ENCODE data around the gene BTBD9.

The BTBD9 gene

DNA sequence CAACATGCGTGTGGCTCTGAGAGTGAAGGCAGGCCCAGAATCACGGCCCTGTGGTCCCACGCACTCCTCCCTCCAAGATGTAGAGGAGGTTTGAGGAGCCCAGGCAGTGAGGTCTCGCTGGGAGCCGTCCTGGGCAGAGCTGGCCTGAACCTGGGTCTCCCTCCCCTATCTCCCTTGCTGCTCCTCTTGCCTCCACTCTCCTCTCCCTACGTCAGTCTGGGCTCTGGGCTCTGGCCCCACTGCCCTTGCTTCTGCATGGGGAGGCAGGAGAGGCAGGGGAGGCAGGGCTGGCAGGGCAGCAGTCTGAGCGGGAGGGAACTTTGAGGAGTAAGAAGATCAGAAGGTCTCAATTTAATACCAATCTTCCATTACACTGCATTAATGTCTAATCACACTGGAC lies 445.1 kb downstream of the BTBD9 start:
- Histone ChIP-seq H3K4me3 (ENCODE audit: low read length) (no peak overlapping the region), H3K27me3 (ENCODE audit: control insufficient read depth, insufficient read depth, low read length) (no peaks in the 10 kb centered on the region), H3K9me3 (ENCODE audit: control insufficient read depth, low read depth, low read length) (no peaks in the 10 kb centered on the region), H3K4me1 (ENCODE audit: control insufficient read depth, low read depth, low read length) (peaks cover 22% of the 10 kb centered on the region), H3K27ac (ENCODE audit: low read length) (no peak overlapping the region), H3K36me3 (ENCODE audit: control insufficient read depth, low read depth, low read length) (no peaks in the 10 kb centered on the region), H3K9ac (ENCODE audit: low read length) (no peak overlapping the region)

DNA sequence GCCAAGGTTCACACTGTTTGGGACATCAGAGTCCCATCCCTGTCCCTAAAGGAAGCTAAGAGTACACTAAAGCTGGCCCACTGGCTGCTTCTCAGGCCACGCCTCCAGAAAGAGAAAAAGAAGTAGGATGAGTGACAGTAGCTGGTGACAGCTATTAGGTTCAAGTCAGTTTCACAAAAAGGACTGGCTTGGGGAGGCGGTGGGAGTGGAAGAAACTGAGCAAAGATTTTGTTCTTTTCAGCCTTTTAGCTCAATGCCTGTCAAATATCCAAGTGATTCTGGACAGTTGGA lies 445.5 kb downstream of the BTBD9 start:
- no peak overlapping the region for H3K4me3 ChIP-seq (ENCODE audit: low read length)
- H3K27ac ChIP-seq (ENCODE audit: low read length): no peak overlapping the region
- no peaks in the 10 kb centered on the region for H3K27me3 ChIP-seq (ENCODE audit: control insufficient read depth, insufficient read depth, low read length)
- peaks cover 22% of the 10 kb centered on the region for H3K4me1 ChIP-seq (ENCODE audit: control insufficient read depth, low read depth, low read length)
- no peaks in the 10 kb centered on the region for H3K9me3 ChIP-seq (ENCODE audit: control insufficient read depth, low read depth, low read length)
- no peak overlapping the region for H3K9ac ChIP-seq (ENCODE audit: low read length)
- no peaks in the 10 kb centered on the region for H3K36me3 ChIP-seq (ENCODE audit: control insufficient read depth, low read depth, low read length)

DNA sequence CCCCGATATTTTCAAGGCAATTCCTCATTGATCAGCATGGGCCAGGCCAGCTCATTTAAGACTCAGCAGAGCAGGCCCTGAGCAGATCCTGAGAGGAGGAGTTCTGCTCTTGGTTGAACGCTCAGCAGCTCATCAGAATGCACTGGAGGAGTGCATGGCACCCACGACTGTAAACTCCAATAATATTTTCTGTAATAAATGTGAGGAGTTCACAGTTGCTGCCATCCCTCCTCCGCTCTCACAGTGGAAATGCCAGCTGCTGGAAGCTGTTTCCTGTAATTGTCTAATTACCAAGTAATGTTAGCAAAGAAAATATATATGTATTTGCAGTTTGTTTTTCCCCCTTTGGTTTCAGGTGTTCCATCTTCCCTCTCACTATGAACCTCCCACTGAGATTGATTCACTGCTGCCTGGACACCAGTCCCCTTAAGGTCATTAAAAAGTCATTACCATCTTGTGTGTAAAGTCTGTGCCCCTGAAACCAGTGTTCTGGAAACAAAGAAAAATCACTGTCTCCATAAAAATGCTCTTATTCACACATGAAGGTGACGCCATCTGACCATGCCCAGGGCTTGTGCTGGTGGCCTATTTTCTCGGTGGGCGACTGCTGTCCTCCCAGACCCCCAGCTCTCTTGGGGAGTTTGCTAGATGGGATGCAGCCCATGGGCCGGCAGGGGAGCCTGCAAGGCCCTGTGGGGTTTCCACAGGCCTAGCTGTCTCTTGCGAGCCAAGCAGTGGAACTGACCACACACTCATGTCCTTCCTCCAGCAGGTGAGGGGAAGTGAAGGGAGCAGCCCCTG lies 446.0 kb downstream of the BTBD9 start:
- Histone ChIP-seq H3K9me3 (ENCODE audit: control insufficient read depth, low read depth, low read length) (no peaks in the 10 kb centered on the region), H3K9ac (ENCODE audit: low read length) (no peak overlapping the region), H3K36me3 (ENCODE audit: control insufficient read depth, low read depth, low read length) (no peaks in the 10 kb centered on the region), H3K4me3 (ENCODE audit: low read length) (no peak overlapping the region), H3K27me3 (ENCODE audit: control insufficient read depth, insufficient read depth, low read length) (no peaks in the 10 kb centered on the region), H3K4me1 (ENCODE audit: control insufficient read depth, low read depth, low read length) (peaks cover 22% of the 10 kb centered on the region), H3K27ac (ENCODE audit: low read length) (no peak overlapping the region)

DNA sequence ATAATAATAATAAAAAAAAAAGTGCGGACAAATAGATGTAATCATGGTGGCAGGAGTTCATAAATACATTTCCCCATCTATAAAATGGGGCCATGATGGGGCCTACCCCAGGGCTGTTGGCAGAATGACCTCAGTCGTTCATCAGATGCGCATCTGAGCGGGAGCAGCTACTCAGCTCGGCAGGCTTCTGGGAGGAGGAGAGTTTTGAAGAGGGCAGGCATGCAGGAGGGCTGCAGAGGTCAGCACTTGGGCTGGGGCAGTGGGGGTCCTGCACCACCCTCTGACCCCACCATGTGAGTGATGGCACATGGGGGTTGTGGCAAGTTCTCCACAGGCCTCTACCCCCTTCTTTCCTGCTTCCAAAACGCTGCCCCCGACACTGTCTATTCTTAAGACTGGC lies 446.7 kb downstream of the BTBD9 start:
- Histone ChIP-seq H3K9me3 (ENCODE audit: control insufficient read depth, low read depth, low read length) (no peaks in the 10 kb centered on the region), H3K4me3 (ENCODE audit: low read length) (no peak overlapping the region), H3K27me3 (ENCODE audit: control insufficient read depth, insufficient read depth, low read length) (no peaks in the 10 kb centered on the region), H3K9ac (ENCODE audit: low read length) (no peak overlapping the region), H3K4me1 (ENCODE audit: control insufficient read depth, low read depth, low read length) (peaks cover 22% of the 10 kb centered on the region), H3K27ac (ENCODE audit: low read length) (no peak overlapping the region), H3K36me3 (ENCODE audit: control insufficient read depth, low read depth, low read length) (no peaks in the 10 kb centered on the region)

DNA sequence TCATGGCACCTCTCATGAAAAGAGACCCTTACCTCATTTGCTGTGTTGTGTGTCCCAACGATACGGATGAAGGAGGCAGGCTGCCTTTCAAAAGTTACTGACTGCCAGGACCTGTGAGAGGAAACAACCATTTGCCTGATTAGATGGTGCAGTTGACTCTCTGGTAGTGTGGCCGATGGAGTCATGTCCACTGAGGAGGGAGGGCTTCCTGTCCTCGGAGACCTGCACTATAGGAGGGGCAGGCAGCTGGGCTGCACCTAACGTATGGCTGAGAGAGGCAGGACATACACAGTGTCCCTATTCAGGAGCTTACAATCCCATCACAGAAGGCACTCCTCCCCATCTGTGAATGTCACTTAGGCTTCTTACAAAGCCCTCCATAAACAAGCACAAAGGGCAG lies 447.2 kb downstream of the BTBD9 start:
- H3K27me3 ChIP-seq (ENCODE audit: control insufficient read depth, insufficient read depth, low read length): no peaks in the 10 kb centered on the region
- no peaks in the 10 kb centered on the region for H3K36me3 ChIP-seq (ENCODE audit: control insufficient read depth, low read depth, low read length)
- H3K9ac ChIP-seq (ENCODE audit: low read length): no peak overlapping the region
- H3K4me3 ChIP-seq (ENCODE audit: low read length): no peak overlapping the region
- H3K27ac ChIP-seq (ENCODE audit: low read length): no peak overlapping the region
- H3K9me3 ChIP-seq (ENCODE audit: control insufficient read depth, low read depth, low read length): no peaks in the 10 kb centered on the region
- H3K4me1 ChIP-seq (ENCODE audit: control insufficient read depth, low read depth, low read length): peaks cover 26% of the 10 kb centered on the region

DNA sequence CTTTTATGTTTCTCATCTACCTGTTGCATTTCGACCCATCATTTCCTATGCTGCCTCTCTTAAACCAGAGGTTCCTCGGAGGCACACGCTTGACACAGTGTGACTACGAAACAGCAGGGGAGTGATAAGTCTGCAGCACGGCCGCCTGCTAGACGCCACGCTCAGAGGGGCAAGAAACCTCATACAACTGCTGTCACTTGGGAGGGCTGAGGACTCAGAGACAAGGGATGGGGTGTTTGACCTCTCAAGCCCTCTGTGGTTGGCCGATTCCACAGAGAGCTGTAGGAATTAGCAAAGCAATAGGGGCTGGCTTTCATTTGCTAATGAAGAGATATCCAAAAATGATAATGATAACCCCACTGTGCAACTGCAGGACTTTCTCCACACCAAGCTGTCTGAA lies 447.7 kb downstream of the BTBD9 start:
- Histone ChIP-seq H3K9me3 (ENCODE audit: control insufficient read depth, low read depth, low read length) (no peaks in the 10 kb centered on the region), H3K36me3 (ENCODE audit: control insufficient read depth, low read depth, low read length) (no peaks in the 10 kb centered on the region), H3K27ac (ENCODE audit: low read length) (no peak overlapping the region), H3K4me3 (ENCODE audit: low read length) (no peak overlapping the region), H3K9ac (ENCODE audit: low read length) (no peak overlapping the region), H3K4me1 (ENCODE audit: control insufficient read depth, low read depth, low read length) (peaks cover 30% of the 10 kb centered on the region), H3K27me3 (ENCODE audit: control insufficient read depth, insufficient read depth, low read length) (no peaks in the 10 kb centered on the region)

DNA sequence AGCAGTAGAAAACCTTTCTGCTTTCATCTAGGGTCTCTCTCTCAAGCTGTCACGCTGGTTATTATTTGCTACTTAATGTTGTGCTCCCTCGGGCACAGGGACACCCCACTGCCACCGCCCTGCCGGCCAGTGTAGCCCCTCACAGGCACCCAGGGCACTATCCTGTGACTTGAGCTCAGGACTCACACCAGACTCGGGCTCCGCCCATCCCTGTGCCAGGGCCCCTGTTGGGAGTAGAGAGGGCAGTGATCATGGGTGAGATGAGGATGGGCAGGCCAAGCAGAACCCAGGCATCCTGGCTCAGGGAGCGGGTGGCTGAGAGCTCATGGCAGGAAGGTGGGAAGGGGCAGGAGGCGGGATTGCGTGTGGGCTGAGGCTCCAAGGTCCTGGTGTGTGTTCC lies 448.3 kb downstream of the BTBD9 start:
- Histone ChIP-seq H3K4me1 (ENCODE audit: control insufficient read depth, low read depth, low read length) (peaks cover 30% of the 10 kb centered on the region), H3K36me3 (ENCODE audit: control insufficient read depth, low read depth, low read length) (no peaks in the 10 kb centered on the region), H3K9ac (ENCODE audit: low read length) (no peak overlapping the region), H3K9me3 (ENCODE audit: control insufficient read depth, low read depth, low read length) (no peaks in the 10 kb centered on the region), H3K4me3 (ENCODE audit: low read length) (no peak overlapping the region), H3K27me3 (ENCODE audit: control insufficient read depth, insufficient read depth, low read length) (no peaks in the 10 kb centered on the region), H3K27ac (ENCODE audit: low read length) (no peak overlapping the region)

DNA sequence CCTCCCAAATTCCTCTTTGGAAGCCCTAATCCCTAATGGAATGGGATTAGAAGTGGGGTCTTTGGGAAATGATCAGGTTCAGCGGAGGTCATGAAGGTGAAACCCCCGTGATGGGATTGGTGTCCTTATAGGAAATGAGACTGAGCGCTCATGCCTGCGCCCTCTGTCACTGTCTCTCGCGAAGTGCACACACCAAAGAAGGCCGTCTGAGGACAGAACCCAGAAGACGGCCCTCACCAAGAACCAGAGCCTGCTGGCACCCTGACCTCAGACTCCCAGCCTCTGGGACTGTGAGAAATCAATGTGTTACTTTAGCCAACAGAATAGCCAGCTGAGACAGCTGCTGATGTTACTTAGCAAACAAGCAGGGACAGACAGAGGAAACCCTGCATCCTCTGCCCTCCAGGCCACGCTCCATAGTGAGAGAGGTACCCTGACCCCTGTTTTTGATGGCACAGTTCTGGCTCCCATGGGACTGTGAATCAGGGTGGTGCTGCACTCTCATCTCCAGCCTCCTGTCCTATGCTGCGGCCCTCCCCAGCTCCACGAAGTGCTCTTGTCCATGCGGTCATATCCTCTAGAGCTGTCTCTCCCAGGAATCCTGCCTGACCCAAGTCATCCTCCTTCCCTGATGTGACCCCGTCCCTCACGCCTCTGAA lies 450.9 kb downstream of the BTBD9 start:
- Histone ChIP-seq H3K36me3 (ENCODE audit: control insufficient read depth, low read depth, low read length) (no peaks in the 10 kb centered on the region), H3K27ac (ENCODE audit: low read length) (no peak overlapping the region), H3K9me3 (ENCODE audit: control insufficient read depth, low read depth, low read length) (no peaks in the 10 kb centered on the region), H3K27me3 (ENCODE audit: control insufficient read depth, insufficient read depth, low read length) (no peaks in the 10 kb centered on the region), H3K4me1 (ENCODE audit: control insufficient read depth, low read depth, low read length) (peaks cover 30% of the 10 kb centered on the region), H3K9ac (ENCODE audit: low read length) (no peak overlapping the region), H3K4me3 (ENCODE audit: low read length) (no peak overlapping the region)

DNA sequence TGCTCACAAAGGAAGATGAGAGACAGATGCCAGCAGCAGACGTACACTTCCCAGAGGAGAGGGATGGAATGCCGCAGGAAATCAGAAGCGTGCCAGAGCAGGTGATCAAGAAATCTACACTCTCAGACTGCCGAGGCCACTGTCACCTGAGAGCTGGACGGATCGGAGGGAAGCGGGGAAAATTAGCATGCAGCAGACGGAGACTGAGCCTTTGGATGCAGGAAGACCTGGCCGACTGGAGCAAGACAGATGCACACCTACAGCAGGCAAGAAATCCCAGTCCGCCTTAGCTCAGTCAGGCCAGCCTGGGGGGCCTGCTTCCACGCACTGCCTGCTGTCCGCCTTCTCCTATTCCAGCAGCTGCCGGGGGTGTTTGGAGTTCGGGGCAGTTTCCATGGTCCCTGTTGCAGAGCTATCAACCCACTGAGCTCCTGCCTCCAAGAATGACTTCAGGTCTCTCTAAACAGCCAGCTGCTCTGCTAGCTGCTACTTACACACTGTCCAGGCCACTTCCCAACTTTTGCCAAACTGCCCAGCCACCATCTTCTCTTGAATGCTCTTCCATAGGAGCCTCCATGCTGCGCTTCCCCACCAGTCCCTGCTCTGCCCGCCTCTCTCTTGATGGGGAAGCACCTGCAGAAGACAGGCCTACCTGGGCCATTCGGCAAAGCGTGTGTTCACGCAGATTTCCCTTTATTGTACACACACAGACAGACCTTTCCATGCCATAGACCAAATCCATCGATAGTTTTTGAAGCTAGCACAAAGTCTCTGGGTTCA lies 451.7 kb downstream of the BTBD9 start:
- H3K4me3 ChIP-seq (ENCODE audit: low read length): no peak overlapping the region
- H3K27me3 ChIP-seq (ENCODE audit: control insufficient read depth, insufficient read depth, low read length): no peaks in the 10 kb centered on the region
- no peaks in the 10 kb centered on the region for H3K9me3 ChIP-seq (ENCODE audit: control insufficient read depth, low read depth, low read length)
- peaks cover 26% of the 10 kb centered on the region for H3K4me1 ChIP-seq (ENCODE audit: control insufficient read depth, low read depth, low read length)
- H3K36me3 ChIP-seq (ENCODE audit: control insufficient read depth, low read depth, low read length): no peaks in the 10 kb centered on the region
- H3K9ac ChIP-seq (ENCODE audit: low read length): no peak overlapping the region
- H3K27ac ChIP-seq (ENCODE audit: low read length): no peak overlapping the region

DNA sequence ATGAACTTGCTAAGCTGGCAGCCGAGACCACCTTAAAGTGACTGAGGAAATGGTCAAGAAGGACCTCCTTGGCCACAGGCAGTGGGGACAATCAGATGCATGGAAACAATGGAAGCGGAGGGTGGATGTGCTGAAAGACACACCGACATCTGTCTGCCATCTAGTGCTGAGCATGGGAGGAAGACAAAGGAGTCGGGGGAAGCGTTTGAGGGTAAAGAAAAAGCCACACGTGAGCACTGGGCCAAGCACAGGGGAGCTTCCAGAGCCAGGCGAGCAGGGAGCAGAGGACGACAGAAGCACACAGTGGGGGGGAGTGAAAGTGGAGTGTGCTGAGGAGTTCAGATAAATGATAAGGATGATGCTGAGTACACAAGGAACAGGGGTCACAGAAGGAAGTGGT lies 452.4 kb downstream of the BTBD9 start:
- H3K4me1 ChIP-seq (ENCODE audit: control insufficient read depth, low read depth, low read length): peaks cover 20% of the 10 kb centered on the region

DNA sequence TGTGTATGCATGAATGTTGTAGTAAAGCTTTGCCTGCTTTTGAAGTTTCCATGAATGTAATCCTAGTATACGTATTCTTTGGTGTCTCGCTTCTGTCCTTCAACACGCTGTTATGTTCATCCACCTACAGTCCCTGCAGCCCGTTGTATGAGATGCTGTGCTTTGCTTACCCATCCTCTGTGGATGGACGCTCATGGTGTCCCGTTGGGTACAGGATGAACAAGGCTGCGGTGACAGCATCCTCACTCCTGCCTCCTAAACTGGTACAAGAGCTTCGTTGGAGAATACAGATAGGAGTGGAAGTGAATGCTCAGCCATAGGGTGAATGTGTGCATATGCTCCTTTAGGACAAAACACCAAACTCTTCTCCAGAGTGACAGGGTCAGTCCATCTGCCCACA lies 454.0 kb downstream of the BTBD9 start:
- no peak overlapping the region for H3K27ac ChIP-seq (ENCODE audit: low read length)
- H3K27me3 ChIP-seq (ENCODE audit: control insufficient read depth, insufficient read depth, low read length): no peaks in the 10 kb centered on the region
- no peak overlapping the region for H3K4me3 ChIP-seq (ENCODE audit: low read length)
- H3K9ac ChIP-seq (ENCODE audit: low read length): no peak overlapping the region
- H3K36me3 ChIP-seq (ENCODE audit: control insufficient read depth, low read depth, low read length): no peaks in the 10 kb centered on the region
- peaks cover 8% of the 10 kb centered on the region for H3K4me1 ChIP-seq (ENCODE audit: control insufficient read depth, low read depth, low read length)
- H3K9me3 ChIP-seq (ENCODE audit: control insufficient read depth, low read depth, low read length): no peaks in the 10 kb centered on the region

More for the DNA sequence above, 452.4 kb downstream of the BTBD9 start:
- H3K27me3 ChIP-seq (ENCODE audit: control insufficient read depth, insufficient read depth, low read length): no peaks in the 10 kb centered on the region
- no peak overlapping the region for H3K4me3 ChIP-seq (ENCODE audit: low read length)
- no peak overlapping the region for H3K9ac ChIP-seq (ENCODE audit: low read length)
- H3K36me3 ChIP-seq (ENCODE audit: control insufficient read depth, low read depth, low read length): no peaks in the 10 kb centered on the region
- H3K9me3 ChIP-seq (ENCODE audit: control insufficient read depth, low read depth, low read length): no peaks in the 10 kb centered on the region
- no peak overlapping the region for H3K27ac ChIP-seq (ENCODE audit: low read length)
